ENCODE data around the gene TMEM127.
"Not testable (repeated sequence)": the region's sequence is repeated elsewhere in the genome, so short reads cannot be mapped to it uniquely, and the experiment has no call there.

The TMEM127 gene

GRCh38 chr2:96264086-96264485 is 1.7 kb downstream of the TMEM127 start:
- DNase-seq: peak; percentile 16

- DNase-seq: no peak
Measured at GRCh38 chr2:96262306-96262705, 3.5 kb downstream of the TMEM127 start.

GRCh38 chr2:96261328-96262003 is 4.3 kb downstream of the TMEM127 start:
- DNase-seq: no peak

- peak; percentile 69 for DNase-seq
Measured at GRCh38 chr2:96260387-96261260, 5.2 kb downstream of the TMEM127 start.

GRCh38 chr2:96259497-96259921 is 6.3 kb downstream of the TMEM127 start:
- no peak for DNase-seq

GRCh38 chr2:96258166-96259022 is 7.4 kb downstream of the TMEM127 start:
- DNase-seq: no peak

- not testable (repeated sequence) for DNase-seq
Measured at GRCh38 chr2:96257744-96258143, 8.1 kb downstream of the TMEM127 start.

- DNase-seq: no peak
Measured at GRCh38 chr2:96256611-96257113, 9.1 kb downstream of the TMEM127 start.

GRCh38 chr2:96254571-96254970 is 11.2 kb downstream of the TMEM127 start:
- no peak for DNase-seq

- DNase-seq: no peak
Measured at GRCh38 chr2:96253006-96253405, 12.8 kb downstream of the TMEM127 start.

- no peak for DNase-seq
Measured at GRCh38 chr2:96252526-96252925, 13.3 kb downstream of the TMEM127 start.

GRCh38 chr2:96251721-96252292 is 14.0 kb downstream of the TMEM127 start:
- DNase-seq: peak; percentile 77

GRCh38 chr2:96250188-96250587 is 15.6 kb downstream of the TMEM127 start:
- no peak for DNase-seq

- peak; percentile 90 for DNase-seq
Measured at GRCh38 chr2:96249654-96250053, 16.1 kb downstream of the TMEM127 start.

- DNase-seq: no peak
Measured at GRCh38 chr2:96248624-96249023, 17.2 kb downstream of the TMEM127 start.

GRCh38 chr2:96247896-96248295 is 17.9 kb downstream of the TMEM127 start:
- no peak for DNase-seq

GRCh38 chr2:96247009-96247408 is 18.8 kb downstream of the TMEM127 start:
- DNase-seq: no peak

- DNase-seq: peak; percentile 16
Measured at GRCh38 chr2:96245609-96246390, 20.0 kb downstream of the TMEM127 start.

GRCh38 chr2:96243843-96244242 is 22.0 kb downstream of the TMEM127 start:
- no peak for DNase-seq

GRCh38 chr2:96241900-96242611 is 23.7 kb downstream of the TMEM127 start:
- DNase-seq: peak; percentile 36

- no peak for DNase-seq
Measured at GRCh38 chr2:96241227-96241626, 24.6 kb downstream of the TMEM127 start.
